GM21717 (cell line): ENCODE measurements around the gene GPC1.

ENCODE experiments used
- ATAC-seq: cut with Tn5 transposase; IDR thresholded peaks from one replicate; pipeline ENCODE4 v1.9.1; 2021; ENCODE audit warnings: mild to moderate bottlenecking, moderate library complexity; ENCODE audit not compliant: unreplicated experiment

GPC1 gene

DNA sequence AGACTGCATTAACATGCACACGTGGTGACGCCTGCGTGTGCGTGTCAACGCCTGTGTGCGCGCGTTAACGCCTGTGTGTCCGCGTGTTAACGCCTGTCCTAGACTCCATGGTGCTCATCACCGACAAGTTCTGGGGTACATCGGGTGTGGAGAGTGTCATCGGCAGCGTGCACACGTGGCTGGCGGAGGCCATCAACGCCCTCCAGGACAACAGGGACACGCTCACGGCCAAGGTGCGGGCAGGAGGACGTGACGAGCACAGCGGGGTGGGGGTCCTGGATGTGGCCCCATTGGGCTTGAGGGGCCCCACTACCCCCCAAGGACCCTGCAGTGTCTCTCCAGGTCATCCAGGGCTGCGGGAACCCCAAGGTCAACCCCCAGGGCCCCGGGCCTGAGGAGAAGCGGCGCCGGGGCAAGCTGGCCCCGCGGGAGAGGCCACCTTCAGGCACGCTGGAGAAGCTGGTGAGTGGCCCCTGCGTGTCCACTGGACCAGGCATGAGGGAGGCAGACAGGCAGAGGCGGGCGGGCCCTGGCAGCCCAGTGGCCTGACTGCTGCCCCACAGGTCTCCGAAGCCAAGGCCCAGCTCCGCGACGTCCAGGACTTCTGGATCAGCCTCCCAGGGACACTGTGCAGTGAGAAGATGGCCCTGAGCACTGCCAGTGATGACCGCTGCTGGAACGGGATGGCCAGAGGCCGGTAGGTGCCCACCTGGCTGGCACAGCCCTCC lies 29.2 kb downstream of the GPC1 start:
- no peak for ATAC-seq

DNA sequence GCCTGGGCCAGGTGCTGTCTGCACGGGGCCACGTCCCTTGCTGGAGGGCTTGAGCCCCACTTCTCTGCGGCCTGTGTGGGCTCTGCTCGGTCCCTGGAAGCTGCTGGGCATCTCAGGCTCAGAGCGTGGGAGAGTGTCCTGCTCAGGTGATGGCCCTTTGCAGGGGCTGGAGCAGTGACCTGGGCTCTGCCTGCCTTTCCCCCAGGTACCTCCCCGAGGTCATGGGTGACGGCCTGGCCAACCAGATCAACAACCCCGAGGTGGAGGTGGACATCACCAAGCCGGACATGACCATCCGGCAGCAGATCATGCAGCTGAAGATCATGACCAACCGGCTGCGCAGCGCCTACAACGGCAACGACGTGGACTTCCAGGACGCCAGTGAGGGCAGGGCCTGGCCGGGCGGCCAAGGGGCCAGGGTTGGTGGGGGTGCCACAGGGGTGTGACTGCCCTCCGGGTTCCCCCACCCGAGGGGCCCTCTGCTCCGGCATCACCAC lies 29.9 kb downstream of the GPC1 start:
- no peak for ATAC-seq

DNA sequence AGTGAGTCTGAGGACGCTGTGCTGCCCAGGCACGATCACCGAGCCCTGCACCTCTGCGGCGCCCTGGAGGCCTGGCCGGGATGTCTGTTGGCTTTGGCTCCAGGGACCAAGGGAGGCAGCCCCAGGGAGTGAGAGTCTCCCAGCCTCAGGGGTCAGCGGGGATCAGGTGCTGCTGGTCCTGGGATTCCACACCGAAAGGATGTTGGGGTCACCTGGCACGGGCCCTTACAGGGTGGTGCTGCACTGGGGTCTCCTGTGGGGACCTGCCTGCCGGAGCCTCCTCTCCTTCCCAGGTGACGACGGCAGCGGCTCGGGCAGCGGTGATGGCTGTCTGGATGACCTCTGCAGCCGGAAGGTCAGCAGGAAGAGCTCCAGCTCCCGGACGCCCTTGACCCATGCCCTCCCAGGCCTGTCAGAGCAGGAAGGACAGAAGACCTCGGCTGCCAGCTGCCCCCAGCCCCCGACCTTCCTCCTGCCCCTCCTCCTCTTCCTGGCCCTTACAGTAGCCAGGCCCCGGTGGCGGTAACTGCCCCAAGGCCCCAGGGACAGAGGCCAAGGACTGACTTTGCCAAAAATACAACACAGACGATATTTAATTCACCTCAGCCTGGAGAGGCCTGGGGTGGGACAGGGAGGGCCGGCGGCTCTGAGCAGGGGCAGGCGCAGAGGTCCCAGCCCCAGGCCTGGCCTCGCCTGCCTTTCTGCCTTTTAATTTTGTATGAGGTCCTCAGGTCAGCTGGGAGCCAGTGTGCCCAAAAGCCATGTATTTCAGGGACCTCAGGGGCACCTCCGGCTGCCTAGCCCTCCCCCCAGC lies 30.5 kb downstream of the GPC1 start:
- no peak for ATAC-seq

DNA sequence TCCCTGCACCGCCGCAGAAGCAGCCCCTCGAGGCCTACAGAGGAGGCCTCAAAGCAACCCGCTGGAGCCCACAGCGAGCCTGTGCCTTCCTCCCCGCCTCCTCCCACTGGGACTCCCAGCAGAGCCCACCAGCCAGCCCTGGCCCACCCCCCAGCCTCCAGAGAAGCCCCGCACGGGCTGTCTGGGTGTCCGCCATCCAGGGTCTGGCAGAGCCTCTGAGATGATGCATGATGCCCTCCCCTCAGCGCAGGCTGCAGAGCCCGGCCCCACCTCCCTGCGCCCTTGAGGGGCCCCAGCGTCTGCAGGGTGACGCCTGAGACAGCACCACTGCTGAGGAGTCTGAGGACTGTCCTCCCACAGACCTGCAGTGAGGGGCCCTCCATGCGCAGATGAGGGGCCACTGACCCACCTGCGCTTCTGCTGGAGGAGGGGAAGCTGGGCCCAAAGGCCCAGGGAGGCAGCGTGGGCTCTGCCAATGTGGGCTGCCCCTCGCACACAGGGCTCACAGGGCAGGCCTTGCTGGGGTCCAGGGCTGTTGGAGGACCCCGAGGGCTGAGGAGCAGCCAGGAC lies 31.2 kb downstream of the GPC1 start:
- no peak for ATAC-seq

DNA sequence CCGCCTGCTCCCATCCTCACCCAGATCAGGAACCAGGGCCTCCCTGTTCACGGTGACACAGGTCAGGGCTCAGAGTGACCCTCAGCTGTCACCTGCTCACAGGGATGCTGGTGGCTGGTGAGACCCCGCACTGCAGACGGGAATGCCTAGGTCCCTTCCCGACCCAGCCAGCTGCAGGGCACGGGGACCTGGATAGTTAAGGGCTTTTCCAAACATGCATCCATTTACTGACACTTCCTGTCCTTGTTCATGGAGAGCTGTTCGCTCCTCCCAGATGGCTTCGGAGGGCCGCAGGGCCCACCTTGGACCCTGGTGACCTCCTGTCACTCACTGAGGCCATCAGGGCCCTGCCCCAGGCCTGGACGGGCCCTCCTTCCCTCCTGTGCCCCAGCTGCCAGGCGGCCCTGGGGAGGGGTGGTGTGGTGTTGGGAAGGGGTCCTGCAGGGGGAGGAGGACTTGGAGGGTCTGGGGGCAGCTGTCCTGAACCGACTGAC lies 31.7 kb downstream of the GPC1 start:
- ATAC-seq, result no peak

DNA sequence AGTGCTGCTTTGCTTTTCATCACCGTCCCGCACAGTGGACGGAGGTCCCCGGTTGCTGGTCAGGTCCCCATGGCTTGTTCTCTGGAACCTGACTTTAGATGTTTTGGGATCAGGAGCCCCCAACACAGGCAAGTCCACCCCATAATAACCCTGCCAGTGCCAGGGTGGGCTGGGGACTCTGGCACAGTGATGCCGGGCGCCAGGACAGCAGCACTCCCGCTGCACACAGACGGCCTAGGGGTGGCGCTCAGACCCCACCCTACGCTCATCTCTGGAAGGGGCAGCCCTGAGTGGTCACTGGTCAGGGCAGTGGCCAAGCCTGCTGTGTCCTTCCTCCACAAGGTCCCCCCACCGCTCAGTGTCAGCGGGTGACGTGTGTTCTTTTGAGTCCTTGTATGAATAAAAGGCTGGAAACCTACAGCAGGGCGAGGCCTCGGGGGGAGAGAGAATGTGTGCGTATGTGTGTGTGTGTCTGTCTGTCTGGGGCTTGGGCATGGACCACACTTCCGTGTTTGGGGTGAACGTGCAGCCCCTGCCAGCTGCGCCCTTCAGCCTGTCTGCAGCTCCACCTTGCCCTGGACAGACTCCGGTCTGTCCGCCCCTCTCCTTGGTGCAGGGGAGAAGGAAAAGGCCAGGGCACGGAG lies 32.3 kb downstream of the GPC1 start:
- ATAC-seq, result no peak

DNA sequence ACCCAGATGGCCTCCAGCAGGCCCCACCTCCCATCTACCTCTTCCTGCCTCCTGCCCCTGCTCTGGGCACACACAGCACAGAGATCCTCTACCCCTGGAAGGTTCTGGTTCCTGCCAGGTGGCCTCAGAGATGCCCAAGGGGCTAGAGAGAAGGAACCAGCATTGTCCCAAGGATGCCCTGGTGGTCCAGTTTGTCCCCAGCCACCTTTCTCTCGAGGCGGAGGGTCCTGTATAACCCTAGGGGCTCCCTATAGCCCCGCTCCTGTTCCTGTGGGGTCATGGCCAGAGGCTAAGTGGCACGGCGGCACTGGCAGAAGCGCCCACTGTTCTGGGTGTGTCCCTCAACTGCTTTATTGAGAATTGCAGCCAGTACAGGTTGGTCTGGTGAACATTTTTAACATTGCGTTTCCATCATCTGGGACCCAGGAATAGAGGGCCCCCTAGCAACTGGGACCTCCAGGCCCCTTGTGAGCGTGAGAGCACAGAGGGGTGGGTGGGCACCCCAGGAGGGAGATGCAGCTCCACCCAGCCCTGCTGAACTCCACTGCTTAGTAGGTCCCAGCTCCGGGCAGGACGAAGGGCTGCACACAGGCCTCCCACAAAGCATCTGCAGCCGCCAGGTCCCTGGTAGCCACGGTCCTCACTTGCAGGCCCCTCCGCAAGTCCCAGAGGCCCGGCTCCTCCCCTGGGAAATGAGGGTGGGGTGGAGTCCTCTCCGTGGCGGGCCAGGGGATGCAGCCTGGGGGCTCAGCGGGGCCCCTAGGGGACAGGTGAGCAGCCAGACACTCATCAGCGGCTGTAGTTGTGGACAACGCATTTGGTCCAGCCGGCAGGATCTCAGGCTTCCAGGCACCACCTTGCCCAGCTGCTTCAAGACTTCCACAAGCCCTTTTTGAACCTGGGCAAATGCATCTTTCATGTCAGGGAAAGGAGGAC lies 33.1 kb downstream of the GPC1 start:
- no peak for ATAC-seq

DNA sequence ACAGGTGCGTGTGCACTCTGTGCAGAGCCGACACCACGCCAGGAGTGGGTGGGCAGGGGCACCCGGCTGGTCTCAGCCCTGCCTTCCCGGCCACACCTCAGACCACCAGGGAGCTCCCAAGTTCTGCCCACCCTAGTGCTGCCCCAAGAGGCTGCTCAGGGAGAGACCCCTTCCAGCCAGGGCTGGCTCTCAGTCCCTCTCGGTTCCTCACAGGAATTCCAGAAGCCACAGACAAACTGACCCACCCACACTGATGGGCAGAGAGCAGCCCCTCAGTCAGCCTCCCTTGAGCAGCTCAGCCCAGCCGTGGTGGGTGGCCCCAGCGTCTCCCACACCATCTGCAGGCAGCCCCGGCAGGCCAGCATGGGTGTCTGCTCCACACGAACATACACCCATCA lies 33.8 kb downstream of the GPC1 start:
- no peak for ATAC-seq

DNA sequence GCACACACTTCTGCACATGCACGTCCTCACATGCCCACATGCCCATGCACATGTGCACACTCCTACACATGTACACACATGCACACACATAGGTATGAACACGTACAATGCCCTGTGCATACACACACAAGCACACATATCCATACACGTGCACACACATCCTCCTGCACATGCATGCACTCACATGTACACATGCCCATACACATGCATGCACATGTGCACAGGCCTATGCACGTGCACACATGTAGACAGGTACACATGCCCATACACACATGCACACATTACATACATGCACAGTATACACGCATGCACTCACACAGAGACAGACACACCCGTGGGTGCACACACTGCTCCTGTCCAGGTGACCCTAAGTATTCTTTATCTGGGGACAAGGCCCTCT lies 34.3 kb downstream of the GPC1 start:
- ATAC-seq, result no peak

DNA sequence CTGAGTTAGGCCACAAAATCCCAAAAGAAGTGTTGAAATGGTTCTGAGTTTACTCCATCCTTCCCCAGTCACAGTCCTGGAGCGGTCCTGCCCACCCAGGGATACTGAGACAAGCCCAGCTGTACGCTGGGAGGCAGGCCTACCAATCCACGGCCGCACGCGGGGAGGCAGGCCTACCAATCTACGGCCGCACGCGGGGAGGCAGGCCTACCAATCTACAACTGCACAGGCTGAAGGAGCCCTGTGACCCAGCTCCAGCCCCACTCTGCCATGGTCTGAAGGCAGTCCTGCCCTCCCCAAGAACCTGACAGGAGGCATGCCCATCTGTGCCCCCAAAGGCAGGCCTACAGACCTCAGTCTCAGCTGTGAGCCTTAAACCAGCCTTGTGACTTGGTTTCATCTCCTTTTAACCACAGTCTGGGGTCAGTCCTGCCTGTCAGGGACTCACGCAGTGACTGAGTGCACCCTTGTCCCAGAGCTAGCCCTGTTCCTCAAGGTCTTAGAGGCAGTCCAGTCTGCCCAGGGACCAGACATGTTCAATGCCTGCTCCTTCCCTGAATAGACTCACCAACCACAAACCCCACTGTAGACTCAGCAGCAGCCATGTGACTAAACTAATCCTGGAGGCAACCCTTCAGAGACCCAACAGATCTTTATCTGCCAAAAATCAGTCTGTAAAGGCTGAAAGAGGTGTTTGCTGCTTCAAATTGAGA lies 36.8 kb downstream of the GPC1 start:
- no peak for ATAC-seq

DNA sequence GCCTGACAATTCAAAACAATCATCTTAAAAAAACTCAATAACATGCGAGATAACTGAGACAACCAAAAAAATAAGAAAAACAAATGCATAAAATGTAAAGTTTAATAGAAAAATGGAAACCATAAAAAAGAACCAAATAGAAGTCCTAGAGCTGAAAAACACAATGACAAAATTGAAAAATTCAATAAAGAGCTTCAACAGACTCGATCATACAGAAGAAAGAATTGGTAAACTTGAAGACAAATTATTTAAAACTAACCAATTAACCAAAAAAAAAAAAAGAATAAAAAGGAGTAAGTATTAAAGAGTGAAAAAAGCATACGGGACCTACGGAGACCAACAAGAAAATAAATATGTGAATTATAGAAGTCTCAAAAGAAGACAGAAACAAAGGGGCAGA lies 37.7 kb downstream of the GPC1 start:
- no peak for ATAC-seq

DNA sequence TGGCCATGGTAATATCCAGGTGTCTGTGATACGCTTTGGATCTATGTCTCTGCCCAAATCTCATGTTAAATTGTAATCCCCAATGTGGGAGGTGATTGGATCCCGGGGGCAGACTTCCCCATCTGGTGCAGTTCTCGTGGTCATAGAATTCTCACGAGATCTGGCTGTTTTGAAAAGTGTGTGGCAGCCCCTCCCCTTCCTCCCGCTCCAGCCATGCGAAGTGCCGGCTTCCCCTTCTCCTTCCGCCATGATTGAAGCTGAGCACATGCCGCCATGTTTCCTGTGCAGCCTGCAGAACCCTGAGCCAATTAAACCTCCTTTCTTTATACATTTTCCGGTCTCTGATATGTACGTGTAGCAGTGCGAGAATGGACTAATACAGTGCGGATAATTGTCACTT lies 42.5 kb downstream of the GPC1 start:
- no peak for ATAC-seq

DNA sequence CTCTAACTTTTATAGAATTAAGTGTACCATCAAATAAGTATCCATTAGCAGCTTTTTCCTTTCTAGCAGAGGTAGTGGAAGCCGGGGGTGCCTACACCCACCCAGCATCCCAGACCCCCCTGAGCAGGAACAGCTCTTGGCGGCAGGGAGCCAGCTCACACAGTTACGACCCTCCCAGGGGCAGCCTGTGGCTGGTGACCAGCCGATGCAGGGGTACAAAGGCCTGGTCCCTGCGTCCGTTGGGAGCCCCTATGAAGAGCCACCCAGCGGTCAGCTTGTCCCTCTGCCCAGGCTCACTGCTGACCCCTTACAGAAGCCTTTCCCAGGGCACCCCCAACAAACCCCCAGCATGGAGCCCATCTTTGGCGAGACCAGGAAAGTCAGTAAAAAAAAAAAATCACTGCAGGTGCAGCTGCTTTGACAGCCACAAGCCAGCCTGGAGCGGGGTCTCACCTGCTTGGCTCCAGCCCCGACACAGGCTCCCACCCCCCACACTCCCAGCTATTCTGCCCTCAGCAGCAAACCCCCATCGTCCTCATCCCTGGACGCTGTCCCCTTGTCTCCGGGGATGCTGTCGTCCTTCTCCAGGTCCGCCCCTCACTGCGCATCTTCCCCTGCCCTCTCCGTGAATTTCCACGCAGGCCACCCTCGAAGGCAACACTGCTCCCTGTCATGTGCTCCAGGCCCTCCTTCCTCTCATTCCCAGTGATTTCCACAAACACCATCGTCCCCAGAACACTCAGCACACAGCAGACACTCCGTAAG lies 43.1 kb downstream of the GPC1 start:
- ATAC-seq, result no peak

DNA sequence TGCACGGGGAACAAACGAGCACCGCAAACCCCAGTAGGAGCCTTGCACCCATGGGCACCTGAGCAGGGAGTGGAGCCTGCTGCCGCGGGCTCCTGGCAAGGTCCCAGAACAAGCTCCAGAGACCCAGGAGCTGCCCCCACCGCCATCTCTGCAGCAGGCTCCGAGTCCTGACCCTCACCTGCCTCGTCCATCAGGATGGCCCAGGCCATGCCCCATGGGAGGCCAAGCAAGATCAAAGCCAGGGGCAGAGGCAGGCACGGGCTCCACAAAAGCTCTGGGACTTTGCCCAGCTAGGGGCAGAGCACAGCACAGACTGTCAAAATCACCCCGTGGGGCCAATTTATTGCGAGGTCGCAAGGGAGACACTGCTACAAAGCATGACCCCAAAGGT lies 43.6 kb downstream of the GPC1 start:
- no peak for ATAC-seq

DNA sequence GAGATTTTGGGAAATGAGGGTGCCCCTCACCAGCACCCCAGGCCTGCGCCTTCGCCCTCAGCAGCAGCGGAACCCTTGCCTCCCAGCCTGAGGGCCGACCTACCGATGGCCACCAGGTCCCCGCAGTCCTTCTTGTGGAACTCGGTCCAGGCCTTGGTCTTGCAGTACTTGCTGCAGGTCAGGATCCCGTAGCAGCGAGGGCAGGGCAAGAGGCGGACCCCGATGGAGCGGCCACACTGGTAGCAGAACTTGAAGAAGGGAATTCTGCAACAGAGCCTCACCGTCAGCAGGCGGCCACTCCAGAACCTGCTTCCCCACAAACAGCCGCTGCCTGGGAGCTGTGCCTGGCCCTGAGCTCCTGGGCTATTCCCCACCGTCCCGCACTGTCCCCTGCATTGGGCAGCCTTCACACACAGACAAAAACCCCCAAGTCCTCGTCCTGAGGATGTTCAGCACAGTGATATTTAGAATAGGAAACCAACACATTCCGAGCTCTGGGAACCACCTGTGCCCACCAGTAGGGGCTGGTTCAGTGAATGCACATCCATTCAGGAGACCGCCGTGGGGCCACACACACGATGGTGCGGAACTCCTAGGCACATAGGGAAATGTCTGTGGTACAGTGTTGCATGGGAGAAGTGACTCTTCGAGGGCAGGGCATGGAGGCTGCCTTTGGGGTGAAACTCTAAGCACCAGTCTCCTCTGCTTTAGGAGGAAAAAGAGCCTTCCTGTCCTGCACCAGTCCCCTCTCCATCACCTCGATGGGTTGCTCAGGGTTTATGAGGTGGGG lies 45.6 kb downstream of the GPC1 start:
- no peak for ATAC-seq

DNA sequence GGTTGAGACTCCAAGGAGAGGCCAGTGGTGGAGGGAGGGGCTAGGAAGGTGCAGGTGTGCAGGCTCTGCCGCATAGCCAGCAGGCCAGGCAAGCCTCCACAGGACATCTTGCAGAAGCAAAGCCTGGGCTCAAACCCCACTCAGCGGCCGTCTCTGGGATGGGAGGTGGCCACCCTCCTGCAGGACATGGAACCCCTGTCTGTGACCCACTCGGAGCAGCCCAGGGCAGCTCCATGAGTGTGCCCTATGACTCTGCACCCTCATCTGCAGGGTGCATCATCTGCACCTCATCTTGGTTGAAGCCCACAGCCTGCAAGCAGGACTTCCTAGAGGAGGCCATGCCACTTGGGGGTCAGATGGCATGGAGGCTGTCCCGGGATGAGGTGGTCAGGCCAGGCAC lies 46.3 kb downstream of the GPC1 start:
- ATAC-seq, result no peak

DNA sequence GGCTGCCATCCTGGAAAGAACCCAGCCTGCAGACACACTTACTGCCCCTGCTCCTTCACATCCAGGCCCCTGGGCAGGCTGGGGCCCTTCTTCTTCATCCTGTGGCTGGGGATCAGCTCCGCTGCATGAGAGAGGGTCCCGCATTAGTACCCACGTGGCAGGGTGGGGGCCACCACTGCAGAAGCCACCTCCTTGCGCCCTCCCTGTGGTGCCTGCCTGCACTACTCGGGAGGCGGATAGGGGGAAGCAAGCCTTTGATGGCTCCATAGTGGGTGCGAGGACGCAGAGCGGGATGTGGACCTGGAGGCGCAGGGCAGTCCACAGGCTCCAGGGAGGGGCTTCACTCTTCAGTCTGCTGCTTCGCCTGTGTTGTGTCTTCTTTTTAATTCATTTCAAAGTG lies 46.7 kb downstream of the GPC1 start:
- no peak for ATAC-seq

DNA sequence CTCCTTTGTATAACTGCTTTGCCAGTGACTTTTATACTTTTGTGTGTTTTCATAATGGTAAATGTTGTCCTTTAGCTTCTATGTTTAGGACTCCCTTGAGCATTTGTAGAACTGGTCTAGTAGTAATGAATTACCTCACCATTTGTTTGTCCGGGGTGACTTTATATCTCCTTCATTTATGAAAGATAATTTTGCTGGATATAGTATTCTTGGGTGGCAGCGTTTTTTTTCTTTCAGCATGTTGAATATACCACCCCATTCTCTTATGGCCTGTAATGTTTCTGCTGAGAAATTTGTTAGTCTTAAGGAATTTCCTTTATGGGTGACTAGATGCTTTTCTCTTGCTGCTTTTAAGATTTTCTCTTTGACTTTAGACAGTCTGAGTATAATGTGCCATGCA lies 56.0 kb downstream of the GPC1 start:
- no peak for ATAC-seq
